Osteoblast (primary cell): ENCODE data around the gene CEP112. TPM values are rescaled to one million over a fixed set of nuclear protein-coding genes. Genes with fewer than 3 reads are reported as not detected.

Source experiments
- DNase-seq: peaks from one replicate; pipeline ENCODE4 v3.0.0; 2011; ENCODE audit warnings: low spot score, mixed read lengths; ENCODE audit not compliant: insufficient read length; ENCODE audit errors: missing footprints
- H2AFZ ChIP-seq: 2 replicates; pipeline ENCODE4 v1.6.0; 2011; ENCODE audit warnings: mild to moderate bottlenecking, low read length
- H3K27ac ChIP-seq: 2 replicates; pipeline ENCODE4 v1.5.1; 2011; ENCODE audit warnings: mild to moderate bottlenecking, low read depth, low read length, moderate library complexity
- H3K27me3 ChIP-seq: 2 replicates; pipeline ENCODE4 v1.6.0; 2012; ENCODE audit warnings: mild to moderate bottlenecking, control low read depth, inconsistent platforms, low read length, moderate library complexity; ENCODE audit not compliant: insufficient read depth
- H3K36me3 ChIP-seq: 2 replicates; pipeline ENCODE4 v1.5.1; 2011; ENCODE audit warnings: mild to moderate bottlenecking, low read length, control low read depth, moderate library complexity; ENCODE audit not compliant: insufficient read depth
- H3K4me1 ChIP-seq: 2 replicates; pipeline ENCODE4 v1.5.1; 2011; ENCODE audit warnings: mild to moderate bottlenecking, low read length, control low read depth, moderate library complexity; ENCODE audit not compliant: insufficient read depth
- H3K4me2 ChIP-seq: 2 replicates; pipeline ENCODE4 v1.6.0; 2011; ENCODE audit warnings: mild to moderate bottlenecking, low read length; ENCODE audit not compliant: insufficient read depth
- H3K4me3 ChIP-seq: fragments of 200-600 bp; sonication (generic); 3 replicates; pipeline ENCODE4 v1.5.1; 2012; ENCODE audit warnings: mild to moderate bottlenecking, low read length, inconsistent platforms; ENCODE audit not compliant: insufficient read depth
- H3K79me2 ChIP-seq: 2 replicates; pipeline ENCODE4 v1.6.0; 2012; ENCODE audit warnings: mild to moderate bottlenecking, low read length, control low read depth, inconsistent platforms; ENCODE audit not compliant: insufficient read depth
- H3K9me3 ChIP-seq: 2 replicates; pipeline ENCODE4 v1.5.1; 2011; ENCODE audit warnings: low read depth, low read length, control low read depth
- H4K20me1 ChIP-seq: 2 replicates; pipeline ENCODE4 v1.6.0; 2012; ENCODE audit warnings: mild to moderate bottlenecking, low read length, control low read depth; ENCODE audit not compliant: insufficient read depth
- total RNA-seq: library from RNA; depleted of rRNA; stranded (reverse); fragments of >200 nt; gene quantifications from 2 replicates; pipeline ENCODE4 v1.2.3, GENCODE V29; 2012
- TF ChIP-seq, protein P1 (sequence below): IDR thresholded peaks from 2 replicates; pipeline ENCODE4 v1.5.1; 2011; ENCODE audit warnings: mild to moderate bottlenecking, low read depth, low read length, moderate library complexity; ENCODE audit errors: extremely low read depth

CEP112 gene
- total RNA-seq, 1 donor, result 8.3 TPM

DNA sequence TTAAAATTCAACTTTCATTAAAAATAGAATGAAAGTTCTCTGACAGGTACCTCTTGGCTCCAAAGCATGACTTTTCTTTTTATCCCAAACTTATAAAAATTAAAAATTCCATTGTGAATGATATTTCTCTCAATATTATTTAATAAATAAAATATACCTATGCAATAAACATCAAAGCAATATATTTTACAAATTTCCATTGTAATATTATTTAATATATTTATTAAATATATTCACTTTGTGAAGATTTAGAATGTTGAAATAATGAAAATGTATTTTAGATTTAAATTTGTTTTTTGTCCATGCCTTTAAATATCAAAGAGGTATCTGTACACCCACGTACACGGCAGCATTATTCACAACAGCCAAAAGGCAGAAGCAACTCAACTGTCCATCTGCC is 147.8 kb downstream of the CEP112 start:
- H3K4me1 ChIP-seq, result no peaks in the 10 kb centered on the region
- no peak overlapping the region for H3K4me2 ChIP-seq
- no peaks in the 10 kb centered on the region for H3K79me2 ChIP-seq
- no peaks in the 10 kb centered on the region for H3K27me3 ChIP-seq
- no peak for DNase-seq
- no peaks in the 10 kb centered on the region for H3K9me3 ChIP-seq
- H2AFZ ChIP-seq, result no peak overlapping the region
- no peak overlapping the region for H3K4me3 ChIP-seq
- H3K27ac ChIP-seq, result no peak overlapping the region
- H4K20me1 ChIP-seq, result no peaks in the 10 kb centered on the region
- TF ChIP-seq, protein P1, sequence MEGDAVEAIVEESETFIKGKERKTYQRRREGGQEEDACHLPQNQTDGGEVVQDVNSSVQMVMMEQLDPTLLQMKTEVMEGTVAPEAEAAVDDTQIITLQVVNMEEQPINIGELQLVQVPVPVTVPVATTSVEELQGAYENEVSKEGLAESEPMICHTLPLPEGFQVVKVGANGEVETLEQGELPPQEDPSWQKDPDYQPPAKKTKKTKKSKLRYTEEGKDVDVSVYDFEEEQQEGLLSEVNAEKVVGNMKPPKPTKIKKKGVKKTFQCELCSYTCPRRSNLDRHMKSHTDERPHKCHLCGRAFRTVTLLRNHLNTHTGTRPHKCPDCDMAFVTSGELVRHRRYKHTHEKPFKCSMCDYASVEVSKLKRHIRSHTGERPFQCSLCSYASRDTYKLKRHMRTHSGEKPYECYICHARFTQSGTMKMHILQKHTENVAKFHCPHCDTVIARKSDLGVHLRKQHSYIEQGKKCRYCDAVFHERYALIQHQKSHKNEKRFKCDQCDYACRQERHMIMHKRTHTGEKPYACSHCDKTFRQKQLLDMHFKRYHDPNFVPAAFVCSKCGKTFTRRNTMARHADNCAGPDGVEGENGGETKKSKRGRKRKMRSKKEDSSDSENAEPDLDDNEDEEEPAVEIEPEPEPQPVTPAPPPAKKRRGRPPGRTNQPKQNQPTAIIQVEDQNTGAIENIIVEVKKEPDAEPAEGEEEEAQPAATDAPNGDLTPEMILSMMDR, result no peak
- H3K36me3 ChIP-seq, result no peaks in the 10 kb centered on the region

DNA sequence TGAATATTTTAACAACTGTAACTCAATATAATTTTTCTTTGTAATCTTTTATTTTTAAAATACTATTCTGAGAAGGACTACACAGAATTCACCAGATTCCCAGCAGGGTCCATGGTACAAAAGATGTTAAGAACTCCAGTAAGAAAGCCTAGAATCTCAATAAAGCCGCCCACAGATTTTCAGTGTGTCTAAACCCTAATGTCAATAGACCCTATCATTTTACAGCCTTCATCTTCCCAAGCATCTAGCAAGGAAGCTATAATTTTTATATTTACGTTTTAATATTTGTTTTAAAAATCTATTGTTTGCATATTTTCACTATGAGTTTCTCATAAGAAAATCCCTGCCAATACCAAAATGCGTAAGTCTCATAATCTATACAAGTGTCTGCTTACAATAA is 148.5 kb downstream of the CEP112 start:
- H3K4me2 ChIP-seq, result no peak overlapping the region
- H4K20me1 ChIP-seq, result no peaks in the 10 kb centered on the region
- no peaks in the 10 kb centered on the region for H3K9me3 ChIP-seq
- H3K36me3 ChIP-seq, result no peaks in the 10 kb centered on the region
- H3K27me3 ChIP-seq, result no peaks in the 10 kb centered on the region
- H3K4me1 ChIP-seq, result no peaks in the 10 kb centered on the region
- no peaks in the 10 kb centered on the region for H3K79me2 ChIP-seq
- H2AFZ ChIP-seq, result no peak overlapping the region
- H3K27ac ChIP-seq, result no peak overlapping the region
- no peak for DNase-seq
- TF ChIP-seq, protein P1, result no peak
- H3K4me3 ChIP-seq, result no peak overlapping the region

GRCh38 chr17:66040402-66040801 is 151.5 kb downstream of the CEP112 start:
- TF ChIP-seq, protein P1, result peak; percentile 9
- no peaks in the 10 kb centered on the region for H3K4me1 ChIP-seq
- no peak overlapping the region for H3K27ac ChIP-seq
- H3K79me2 ChIP-seq, result no peaks in the 10 kb centered on the region
- no peaks in the 10 kb centered on the region for H4K20me1 ChIP-seq
- no peaks in the 10 kb centered on the region for H3K27me3 ChIP-seq
- no peak overlapping the region for H3K4me3 ChIP-seq
- no peaks in the 10 kb centered on the region for H3K9me3 ChIP-seq
- no peak overlapping the region for H2AFZ ChIP-seq
- H3K36me3 ChIP-seq, result no peaks in the 10 kb centered on the region
- no peak for DNase-seq
- no peak overlapping the region for H3K4me2 ChIP-seq

DNA sequence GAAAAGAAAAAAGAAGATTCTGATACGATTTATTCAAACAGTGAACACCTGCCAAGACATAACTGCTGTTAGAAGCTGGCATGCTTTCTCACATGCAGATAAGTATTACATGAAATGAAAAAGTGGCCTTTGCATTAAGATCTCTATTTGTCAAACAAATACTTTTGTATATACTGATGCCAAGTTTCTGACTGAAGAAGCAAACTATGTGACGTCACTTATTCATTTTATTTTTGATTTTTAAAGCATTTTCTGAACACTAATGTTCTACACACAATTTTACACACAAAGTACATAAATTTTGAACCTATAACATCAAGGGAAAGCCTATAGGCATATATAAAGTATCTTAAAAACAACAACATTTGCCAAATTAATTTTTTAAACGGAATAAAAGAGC is 153.8 kb downstream of the CEP112 start:
- TF ChIP-seq, protein P1, result no peak
- DNase-seq, result no peak
- Histone ChIP-seq H3K4me2 (no peak overlapping the region), H3K27me3 (no peaks in the 10 kb centered on the region), H2AFZ (no peak overlapping the region), H4K20me1 (no peaks in the 10 kb centered on the region), H3K27ac (no peak overlapping the region), H3K9me3 (no peaks in the 10 kb centered on the region), H3K79me2 (no peaks in the 10 kb centered on the region), H3K4me3 (no peak overlapping the region), H3K4me1 (no peaks in the 10 kb centered on the region), H3K36me3 (no peaks in the 10 kb centered on the region)
